HCT116 (cell line): Measurements from ENCODE around the gene INTS14. TPM values are rescaled to one million over a fixed set of nuclear protein-coding genes. Genes with fewer than 3 reads are reported as not detected.

ENCODE experiments used
- ATAC-seq: fragments of 200-7000 bp; cut with Tn5 transposase; 2 replicates; pipeline ENCODE4 v1.9.1; 2020; ENCODE audit warnings: mild to moderate bottlenecking, moderate library complexity
- BruUV-seq: library from RNA; stranded (reverse); fragments of 400-500 nt; replicated peaks from 2 replicates; lab custom pipeline; 2021; lab: Mats Ljungman, UMichigan
- CTCF ChIA-PET: fragments of 300-600 bp; sonication (Branson Sonifier 250); formaldehyde crosslinking; loops from one replicate; lab custom pipeline; 2021; ENCODE audit warnings: antibody characterized with exemption; lab: Charles Lee
- POLR2A ChIA-PET: fragments of 300-600, 350-600 bp; sonication (Branson Sonifier 250); formaldehyde crosslinking; loops from one replicate; lab custom pipeline; 2021; ENCODE audit warnings: antibody characterized with exemption; lab: Charles Lee
- RAD21 ChIA-PET, 2 experiments: fragments of 300-600 bp; sonication (Branson Sonifier 250); formaldehyde crosslinking; loops; one replicate each; lab custom pipeline; 2023; ENCODE audit warnings: low total read pairs in 2 of 2; ENCODE audit not compliant: uncharacterized antibody in 2 of 2, unreplicated experiment in 2 of 2, low non-redundant PET in 1 of 2; lab: Charles Lee
- DNase-seq: peaks from one replicate; pipeline ENCODE4 v3.0.0-alpha.2; 2010; ENCODE audit warnings: low read depth, low spot score
- H2AFZ ChIP-seq: fragments of 200-600 bp; shearing (Covaris generic), sonication (generic); 2 replicates; pipeline ENCODE4 v1.6.1; 2017; ENCODE audit warnings: low read depth, mixed run types, mixed read lengths, antibody characterized with exemption, low read length; ENCODE audit not compliant: poor library complexity, severe bottlenecking
- H3K27ac ChIP-seq: 2 replicates; pipeline ENCODE4 v1.5.1; 2012; ENCODE audit warnings: low read depth, low read length
- H3K27me3 ChIP-seq: fragments of 200-600 bp; sonication (generic); 2 replicates; pipeline ENCODE4 v1.6.1; 2016; ENCODE audit warnings: mixed run types, low read length, mixed read lengths; ENCODE audit not compliant: insufficient read depth
- H3K36me3 ChIP-seq, 2 experiments: fragments of 200-500 bp in 1 of 2; fragments of 200-600 bp in 1 of 2; sonication (Bioruptor generic) in 1 of 2; sonication (generic) in 1 of 2; 2 replicates each; pipeline versions ENCODE4 v1.5.1 to v1.6.1; 2014 to 2016; ENCODE audit warnings: low read length in 2 of 2, inconsistent platforms in 1 of 2, mixed read lengths in 1 of 2, mixed run types in 1 of 2; ENCODE audit not compliant: insufficient read depth in 2 of 2, control insufficient read depth in 1 of 2
- H3K4me1 ChIP-seq, 2 experiments: fragments of 200-600 bp in 1 of 2; sonication (generic) in 1 of 2; 2 replicates each; pipeline versions ENCODE4 v1.5.1 to v1.6.1; 2012 to 2017; ENCODE audit warnings: low read length in 2 of 2, inconsistent platforms in 1 of 2, mild to moderate bottlenecking in 1 of 2, mixed read lengths in 1 of 2, mixed run types in 1 of 2, moderate library complexity in 1 of 2; ENCODE audit not compliant: insufficient read depth in 2 of 2, control insufficient read depth in 1 of 2
- H3K4me2 ChIP-seq: fragments of 200-600 bp; sonication (generic); 2 replicates; pipeline ENCODE4 v1.6.1; 2017; ENCODE audit warnings: mixed run types, low read length, mixed read lengths
- H3K4me3 ChIP-seq, 2 experiments: fragments of 200-600 bp in 1 of 2; sonication (generic) in 1 of 2; replicated peaks in 1 of 2; 2 replicates each; pipeline ENCODE4 v1.5.1; 2011 to 2016; ENCODE audit warnings: low read length in 2 of 2, control low read depth in 1 of 2, low read depth in 1 of 2, mild to moderate bottlenecking in 1 of 2, mixed read lengths in 1 of 2, mixed run types in 1 of 2
- H3K79me2 ChIP-seq: fragments of 200-600 bp; sonication (generic); 2 replicates; pipeline ENCODE4 v1.6.1; 2017; ENCODE audit warnings: mild to moderate bottlenecking, mixed run types, low read length, moderate library complexity, mixed read lengths; ENCODE audit not compliant: insufficient read depth
- H3K9ac ChIP-seq: fragments of 200-600 bp; sonication (generic); 2 replicates; pipeline ENCODE4 v1.6.1; 2016; ENCODE audit warnings: low read length, mixed read lengths
- H3K9me2 ChIP-seq: fragments of 200-600 bp; sonication (generic), shearing (Covaris generic); 2 replicates; pipeline ENCODE4 v1.6.1; 2017; ENCODE audit warnings: mixed run types, mild to moderate bottlenecking, moderate library complexity; ENCODE audit not compliant: insufficient read depth
- H3K9me3 ChIP-seq, 2 experiments: fragments of 200-500 bp in 1 of 2; fragments of 200-600 bp in 1 of 2; sonication (Bioruptor generic) in 1 of 2; sonication (generic) in 1 of 2; 2 replicates each; pipeline ENCODE4 v1.6.1; 2014 to 2017; ENCODE audit warnings: low read length in 2 of 2, mixed read lengths in 2 of 2, inconsistent platforms in 1 of 2, low read depth in 1 of 2, mild to moderate bottlenecking in 1 of 2, mixed run types in 1 of 2, moderate library complexity in 1 of 2; ENCODE audit not compliant: control insufficient read depth in 1 of 2, insufficient read depth in 1 of 2
- H4K20me1 ChIP-seq: fragments of 200-600 bp; sonication (generic), shearing (Covaris generic); 2 replicates; pipeline ENCODE4 v1.6.1; 2017; ENCODE audit warnings: mixed run types, mild to moderate bottlenecking, moderate library complexity; ENCODE audit not compliant: insufficient read depth
- ATF3 ChIP-seq: IDR thresholded peaks from 2 replicates; pipeline ENCODE4 v1.6.1; 2012
- CBX3 ChIP-seq: IDR thresholded peaks from 2 replicates; pipeline ENCODE4 v1.6.1; 2012; ENCODE audit warnings: low read depth
- EGR1 ChIP-seq: IDR thresholded peaks from 2 replicates; pipeline ENCODE4 v1.6.1; 2012; ENCODE audit warnings: low read depth
- ELF1 ChIP-seq: IDR thresholded peaks from 2 replicates; pipeline ENCODE4 v1.6.1; 2012; ENCODE audit warnings: low read depth, borderline replicate concordance
- EZH2phosphoT487 ChIP-seq: fragments of 200-600 bp; IDR thresholded peaks from 2 replicates; pipeline ENCODE4 v1.6.1; 2018; ENCODE audit warnings: antibody characterized with exemption, borderline replicate concordance
- FOSL1 ChIP-seq: IDR thresholded peaks from 2 replicates; pipeline ENCODE4 v1.6.1; 2012; ENCODE audit warnings: low read depth
- JUND ChIP-seq: IDR thresholded peaks from 2 replicates; pipeline ENCODE4 v1.6.1; 2012
- MAX ChIP-seq: IDR thresholded peaks from 2 replicates; pipeline ENCODE4 v1.6.1; 2012
- POLR2A ChIP-seq: IDR thresholded peaks from 2 replicates; pipeline ENCODE4 v1.7.0; 2011; ENCODE audit warnings: borderline replicate concordance; ENCODE audit not compliant: insufficient read depth, insufficient read length; ENCODE audit errors: extremely low read depth
- POLR2AphosphoS5 ChIP-seq: IDR thresholded peaks from 2 replicates; pipeline ENCODE4 v1.6.1; 2011; ENCODE audit warnings: mild to moderate bottlenecking, low read depth, low read length, moderate library complexity
- REST ChIP-seq: IDR thresholded peaks from 2 replicates; pipeline ENCODE4 v1.6.1; 2012; ENCODE audit warnings: low read depth
- SIN3A ChIP-seq: IDR thresholded peaks from 2 replicates; pipeline ENCODE4 v1.6.1; 2012; ENCODE audit warnings: low read depth
- SP1 ChIP-seq: IDR thresholded peaks from 2 replicates; pipeline ENCODE4 v1.6.1; 2012; ENCODE audit warnings: low read depth
- SRF ChIP-seq: IDR thresholded peaks from 2 replicates; pipeline ENCODE4 v1.6.1; 2012; ENCODE audit warnings: low read depth
- YY1 ChIP-seq: IDR thresholded peaks from 2 replicates; pipeline ENCODE4 v1.6.1; 2011; ENCODE audit warnings: low read length, low read depth, moderate library complexity, mild to moderate bottlenecking; ENCODE audit not compliant: insufficient replicate concordance; ENCODE audit errors: extremely low read depth
- ZFX ChIP-seq: fragments of 450-650 bp; IDR thresholded peaks from 2 replicates; pipeline ENCODE4 v1.6.1; 2017
- intact Hi-C: fragments of 100-400 bp; cut with micrococcal nuclease; formaldehyde crosslinking; loops from 2 replicates; pipeline ENCODE4 v1.10.0; 2022
- total RNA-seq: library from RNA; stranded (reverse); gene quantifications from one replicate; pipeline ENCODE4 v1.2.1, GENCODE V29; 2021; ENCODE audit not compliant: unreplicated experiment

The INTS14 gene
- total RNA-seq, 1 experiment from 2014 or later: 50.1 TPM

- no peak overlapping the region for H3K9ac ChIP-seq
- no peak overlapping the region for H3K27ac ChIP-seq
- H2AFZ ChIP-seq: no peak overlapping the region
- no TSS peak for BruUV-seq
- intact Hi-C loops: no loop called here
- no peaks in the 10 kb centered on the region for H4K20me1 ChIP-seq
- no peak for ATAC-seq
- RAD21 ChIA-PET: no interaction called here
- no peaks in the 10 kb centered on the region for H3K27me3 ChIP-seq
- H3K9me3 ChIP-seq: no peaks in the 10 kb centered on the region
- H3K9me2 ChIP-seq: no peaks in the 10 kb centered on the region
- H3K79me2 ChIP-seq: no peaks in the 10 kb centered on the region
- POLR2A ChIA-PET: no interaction called here
- H3K4me2 ChIP-seq: no peak overlapping the region
- no peak for TF ChIP-seq JUND
- no peak for TF ChIP-seq SIN3A
- no peak for TF ChIP-seq CBX3
- no peak for TF ChIP-seq MAX
- no peak for TF ChIP-seq EGR1
- no peak for TF ChIP-seq YY1
- no peak for TF ChIP-seq POLR2A
- TF ChIP-seq SP1: no peak
- TF ChIP-seq POLR2AphosphoS5: no peak
- TF ChIP-seq ZFX: no peak
- TF ChIP-seq SRF: no peak
- TF ChIP-seq ELF1: no peak
- no peak for TF ChIP-seq FOSL1
- TF ChIP-seq REST: no peak
- no peak for TF ChIP-seq ATF3
- no peak for TF ChIP-seq EZH2phosphoT487
- TF ChIP-seq, all 23 proteins: peak for 0
- no peaks in the 10 kb centered on the region for H3K36me3 ChIP-seq
- DNase-seq: no peak
- no peak overlapping the region for H3K4me3 ChIP-seq
- H3K4me1 ChIP-seq: 0 out of 4 replicates have a peak, but pooled peaks cover 0 to 3% of the 10 kb centered on the region in 2 experiments
- CTCF ChIA-PET: no interaction called here
These were observed 34.5 kb upstream of the INTS14 start for GRCh38 chr15:65645392-65645791.
